Fibroblast of villous mesenchyme (primary cell): Measurements from ENCODE around the gene SYT6. TPM values are rescaled to one million over a fixed set of nuclear protein-coding genes. Genes with fewer than 3 reads are reported as not detected.

Experiments used
- DNase-seq: peaks from one replicate; pipeline ENCODE4 v3.0.0-alpha.2; 2010; ENCODE audit warnings: low read depth
- H3K4me3 ChIP-seq: 2 replicates; pipeline ENCODE4 v1.5.1; 2011; ENCODE audit warnings: low read depth, mild to moderate bottlenecking, low read length
- total RNA-seq: library from RNA; depleted of rRNA; stranded (reverse); fragments of >200 nt; gene quantifications from 2 replicates; pipeline ENCODE4 v1.2.3, GENCODE V29; 2012
- TF ChIP-seq, protein P1 (sequence below): IDR thresholded peaks from 2 replicates; pipeline ENCODE4 v1.5.1; 2012; ENCODE audit warnings: low read depth, mild to moderate bottlenecking, low read length; ENCODE audit not compliant: insufficient read depth

The SYT6 gene
- total RNA-seq, 1 donor, result not detected

DNA sequence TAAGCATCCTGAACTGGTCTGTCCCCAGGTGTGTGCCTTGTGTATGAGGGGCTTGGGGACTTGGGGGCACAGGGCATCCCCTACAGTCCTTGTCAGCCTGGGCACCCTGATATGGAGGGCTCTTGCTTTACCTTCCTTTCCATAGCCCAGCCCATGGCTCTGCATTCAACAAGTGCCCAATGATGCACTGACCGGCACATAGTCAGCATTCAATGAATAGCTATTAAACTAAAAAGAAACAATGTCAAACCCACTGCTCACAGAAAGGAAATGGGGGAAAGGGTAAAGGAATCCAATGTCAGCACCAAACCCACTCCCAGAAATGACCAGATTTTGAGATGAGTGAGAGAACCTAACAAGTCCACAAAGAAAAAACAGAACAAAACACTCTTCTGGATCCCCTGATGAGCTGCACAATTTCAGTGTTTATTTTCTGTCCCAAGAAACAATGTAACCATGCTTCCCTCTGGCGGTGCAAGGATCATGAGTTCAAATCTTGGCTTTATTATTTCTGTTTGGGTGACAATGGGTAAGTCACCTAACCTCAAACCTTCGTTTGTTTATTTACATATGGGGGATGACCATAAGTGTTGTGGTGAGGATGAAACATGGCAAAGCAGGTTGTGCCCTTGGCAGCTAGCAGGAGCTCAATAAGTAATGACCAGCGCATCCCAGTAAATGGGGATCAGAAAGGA lies 22.0 kb downstream of the SYT6 start:
- TF ChIP-seq, protein P1, sequence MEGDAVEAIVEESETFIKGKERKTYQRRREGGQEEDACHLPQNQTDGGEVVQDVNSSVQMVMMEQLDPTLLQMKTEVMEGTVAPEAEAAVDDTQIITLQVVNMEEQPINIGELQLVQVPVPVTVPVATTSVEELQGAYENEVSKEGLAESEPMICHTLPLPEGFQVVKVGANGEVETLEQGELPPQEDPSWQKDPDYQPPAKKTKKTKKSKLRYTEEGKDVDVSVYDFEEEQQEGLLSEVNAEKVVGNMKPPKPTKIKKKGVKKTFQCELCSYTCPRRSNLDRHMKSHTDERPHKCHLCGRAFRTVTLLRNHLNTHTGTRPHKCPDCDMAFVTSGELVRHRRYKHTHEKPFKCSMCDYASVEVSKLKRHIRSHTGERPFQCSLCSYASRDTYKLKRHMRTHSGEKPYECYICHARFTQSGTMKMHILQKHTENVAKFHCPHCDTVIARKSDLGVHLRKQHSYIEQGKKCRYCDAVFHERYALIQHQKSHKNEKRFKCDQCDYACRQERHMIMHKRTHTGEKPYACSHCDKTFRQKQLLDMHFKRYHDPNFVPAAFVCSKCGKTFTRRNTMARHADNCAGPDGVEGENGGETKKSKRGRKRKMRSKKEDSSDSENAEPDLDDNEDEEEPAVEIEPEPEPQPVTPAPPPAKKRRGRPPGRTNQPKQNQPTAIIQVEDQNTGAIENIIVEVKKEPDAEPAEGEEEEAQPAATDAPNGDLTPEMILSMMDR, result peak; percentile 22
- no peak for DNase-seq
- no peak overlapping the region for H3K4me3 ChIP-seq

DNA sequence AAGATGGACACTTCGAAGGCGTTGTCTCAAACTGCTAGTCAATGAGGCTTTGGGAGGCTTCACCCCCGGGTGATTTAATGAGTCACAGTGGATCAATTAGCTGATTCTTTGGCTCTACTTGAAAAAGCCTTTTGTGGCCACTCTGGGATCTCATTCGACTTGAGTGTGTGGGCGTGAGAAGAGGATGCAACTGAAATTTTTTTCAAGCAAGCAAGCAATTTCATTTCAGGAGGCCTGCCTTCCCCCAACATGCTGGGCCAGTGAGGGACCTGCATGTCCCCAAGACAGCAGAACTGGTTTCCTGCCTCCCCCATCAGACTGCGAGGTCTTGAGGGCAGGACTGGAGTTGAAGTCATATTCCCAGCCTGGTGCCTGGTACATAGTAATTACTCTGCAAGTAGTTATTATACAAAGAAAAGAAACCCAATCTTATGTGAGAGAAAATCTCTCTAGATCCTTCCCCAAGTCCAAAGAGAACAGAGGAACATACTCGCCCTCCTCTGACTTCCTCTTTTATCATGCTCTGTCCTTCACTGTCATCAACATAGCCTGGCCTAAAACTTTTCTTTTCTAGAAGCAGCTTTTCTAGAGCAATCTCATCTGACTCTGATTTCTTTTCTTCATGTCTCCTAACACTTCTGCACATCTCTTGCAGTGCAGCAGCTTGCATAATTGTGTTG lies 22.7 kb downstream of the SYT6 start:
- TF ChIP-seq, protein P1, result no peak
- DNase-seq, result no peak
- H3K4me3 ChIP-seq, result no peak overlapping the region

DNA sequence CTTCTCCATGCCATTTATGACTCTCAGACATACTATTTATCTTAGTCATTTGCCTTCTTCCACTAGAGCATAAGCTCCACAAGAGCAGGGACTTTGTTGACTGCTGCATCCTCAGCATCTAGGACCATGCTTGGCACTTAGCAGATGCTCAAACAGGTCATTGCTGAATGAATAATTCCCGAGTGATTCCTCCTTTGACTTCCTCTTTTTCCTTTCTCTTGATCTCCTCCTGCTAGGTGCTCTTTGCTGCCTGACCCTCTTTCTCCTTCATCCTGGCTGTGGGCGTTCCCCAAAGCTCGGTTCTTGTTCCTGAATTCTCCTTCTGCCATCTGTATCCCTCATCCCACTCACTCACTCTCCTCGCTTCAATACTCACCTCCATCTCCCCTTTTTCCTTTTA lies 23.5 kb downstream of the SYT6 start:
- TF ChIP-seq, protein P1, result no peak
- no peak overlapping the region for H3K4me3 ChIP-seq
- DNase-seq, result no peak

DNA sequence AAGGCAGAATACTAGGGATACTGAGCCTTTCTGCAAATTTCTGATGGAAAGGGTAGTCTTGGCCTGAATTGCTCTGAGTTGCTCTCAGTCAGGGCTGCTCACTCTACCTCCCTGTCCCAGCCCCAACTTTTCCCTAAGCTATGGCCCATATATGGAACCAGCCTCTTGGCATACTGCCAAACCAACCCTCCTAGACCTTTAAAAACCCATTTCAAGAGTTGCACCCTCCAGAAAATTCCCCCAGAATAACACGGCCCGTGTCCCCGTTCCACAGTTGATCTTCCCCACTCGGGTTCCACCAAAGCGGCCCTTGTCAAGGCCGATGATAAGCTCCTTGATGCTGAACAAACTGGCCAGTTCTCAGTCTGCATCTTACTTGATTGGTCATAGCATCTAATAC lies 25.4 kb downstream of the SYT6 start:
- DNase-seq, result no peak
- TF ChIP-seq, protein P1, result no peak
- H3K4me3 ChIP-seq, result no peak overlapping the region

DNA sequence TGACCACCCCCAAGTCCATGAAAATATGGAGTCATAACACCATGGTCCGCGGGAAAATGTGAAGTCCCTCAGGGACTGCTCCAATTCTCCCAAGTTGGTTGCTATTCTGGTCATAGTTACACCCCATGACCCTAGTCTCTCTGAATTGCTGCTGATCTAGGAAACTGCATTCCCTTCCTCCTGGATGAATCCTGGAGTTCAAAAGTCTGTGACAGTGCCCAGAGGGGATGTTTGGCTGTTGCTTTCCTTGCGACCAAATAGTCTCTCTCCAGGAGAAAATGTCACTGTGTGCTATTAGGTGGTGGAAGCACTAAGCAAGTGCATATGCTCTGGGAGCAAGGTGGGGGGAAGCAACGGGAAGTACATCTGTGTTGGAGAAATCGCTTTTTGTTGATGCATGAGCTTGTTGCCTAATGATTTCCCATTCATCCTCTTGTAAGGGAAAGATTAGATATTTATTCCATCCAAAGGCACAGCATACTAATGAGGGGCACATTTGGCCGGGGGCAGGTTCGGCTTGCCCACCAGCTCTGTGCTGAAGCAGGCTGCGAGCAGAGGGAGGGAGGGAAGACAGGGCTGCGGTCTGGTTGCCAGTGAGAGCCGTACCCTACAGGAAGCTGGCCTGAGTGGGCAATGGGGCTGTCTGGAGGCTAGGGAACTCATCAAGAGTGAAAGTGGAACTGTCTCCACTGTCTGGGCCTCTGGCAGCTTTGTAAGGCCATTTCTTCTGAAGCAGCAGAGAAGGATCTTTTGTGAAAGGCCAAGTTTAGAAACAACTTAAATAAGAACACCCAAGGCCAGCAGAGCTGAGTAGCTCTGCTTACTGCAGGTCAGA lies 27.2 kb downstream of the SYT6 start:
- TF ChIP-seq, protein P1, result no peak
- no peak overlapping the region for H3K4me3 ChIP-seq
- no peak for DNase-seq

DNA sequence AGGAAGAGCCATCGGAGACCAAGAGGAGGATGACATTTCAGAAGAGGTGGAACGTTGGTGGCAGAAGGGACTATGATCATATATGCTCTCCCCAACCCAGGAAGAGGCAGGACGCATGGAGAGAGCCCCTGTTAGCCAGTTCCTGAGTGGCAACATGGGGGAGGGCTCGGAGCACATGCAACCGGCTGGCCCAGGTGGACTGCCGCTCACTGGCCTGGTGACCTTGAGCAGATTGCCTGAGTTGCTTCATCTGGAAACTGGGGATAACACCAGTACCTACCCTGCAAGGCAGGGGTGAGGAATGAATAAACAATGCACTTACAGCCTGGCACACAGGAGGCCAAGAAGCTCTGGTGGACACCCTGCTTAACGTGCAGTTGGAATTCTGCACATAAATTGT lies 29.0 kb downstream of the SYT6 start:
- TF ChIP-seq, protein P1, result no peak
- DNase-seq, result no peak

More for the DNA sequence above, 29.0 kb downstream of the SYT6 start:
- no peak overlapping the region for H3K4me3 ChIP-seq
